NT2/D1 (cell line): ENCODE measurements around the gene DUSP28.

Source experiments
- DNase-seq: peaks from one replicate; pipeline ENCODE4 v3.0.0-alpha.2; 2011; ENCODE audit warnings: low read depth, low spot score
- H3K27me3 ChIP-seq: 2 replicates; pipeline ENCODE4 v1.6.0; 2011; ENCODE audit warnings: mild to moderate bottlenecking; ENCODE audit not compliant: insufficient read length, insufficient read depth
- H3K36me3 ChIP-seq: 2 replicates; pipeline ENCODE4 v1.6.1; 2011; ENCODE audit warnings: mild to moderate bottlenecking, low read length, mixed read lengths; ENCODE audit not compliant: insufficient read depth, insufficient read length
- H3K4me1 ChIP-seq: 2 replicates; pipeline ENCODE4 v1.5.1; 2011; ENCODE audit not compliant: insufficient read depth, insufficient read length
- H3K4me3 ChIP-seq: 2 replicates; pipeline ENCODE4 v1.5.1; 2011; ENCODE audit warnings: low read depth; ENCODE audit not compliant: insufficient read length
- H3K9ac ChIP-seq: 2 replicates; pipeline ENCODE4 v1.6.0; 2011; ENCODE audit warnings: low read depth; ENCODE audit not compliant: insufficient read length
- H3K9me3 ChIP-seq: 2 replicates; pipeline ENCODE4 v1.5.1; 2011; ENCODE audit warnings: mild to moderate bottlenecking, low read length; ENCODE audit not compliant: insufficient read depth
- SUZ12 ChIP-seq: IDR thresholded peaks from 2 replicates; pipeline ENCODE4 v1.6.1; 2011; ENCODE audit not compliant: insufficient read length, insufficient read depth; ENCODE audit errors: extremely low read depth
- YY1 ChIP-seq: IDR thresholded peaks from 2 replicates; pipeline ENCODE4 v1.6.1; 2011; ENCODE audit not compliant: insufficient read length, insufficient read depth
- ZNF274 ChIP-seq: IDR thresholded peaks from 2 replicates; pipeline ENCODE4 v1.6.1; 2011; ENCODE audit warnings: mild to moderate bottlenecking, low read depth, low read length

DUSP28 gene

GRCh38 chr2:240560084-240560479, at the start of gene DUSP28:
TSS of gene DUSP28 (plus strand) at chr2:240560357. CDS start at chr2:240560685, 328 bp downstream.
- TF ChIP-seq SUZ12: no peak
- no peak for TF ChIP-seq YY1
- no peak for TF ChIP-seq ZNF274
- Histone ChIP-seq H3K4me3 (peak within 1 kb of the TSS; percentile 85), H3K27me3 (no peaks in the 10 kb centered on the region), H3K9me3 (no peaks in the 10 kb centered on the region), H3K4me1 (peaks cover 3% of the 10 kb centered on the region), H3K36me3 (peaks cover 35% of the 10 kb centered on the region), H3K9ac (peak within 1 kb of the TSS; percentile 93)
- peak; percentile 57 for DNase-seq

GRCh38 chr2:240510513-240511210, 49.5 kb upstream of the DUSP28 start:
- Histone ChIP-seq H3K9ac (no peak overlapping the region), H3K4me1 (peaks cover 3% of the 10 kb centered on the region), H3K9me3 (no peaks in the 10 kb centered on the region), H3K36me3 (peaks cover 35% of the 10 kb centered on the region), H3K27me3 (no peaks in the 10 kb centered on the region), H3K4me3 (no peak overlapping the region)
- TF ChIP-seq YY1: no peak
- no peak for TF ChIP-seq SUZ12
- no peak for TF ChIP-seq ZNF274
- no peak for DNase-seq

- H3K9ac ChIP-seq: no peak overlapping the region
- no peak for TF ChIP-seq YY1
- no peak for TF ChIP-seq ZNF274
- TF ChIP-seq SUZ12: no peak
- peaks cover 35% of the 10 kb centered on the region for H3K36me3 ChIP-seq
- no peaks in the 10 kb centered on the region for H3K9me3 ChIP-seq
- H3K27me3 ChIP-seq: no peaks in the 10 kb centered on the region
- H3K4me3 ChIP-seq: no peak overlapping the region
- DNase-seq: no peak
- peaks cover 3% of the 10 kb centered on the region for H3K4me1 ChIP-seq
Observed at GRCh38 chr2:240511351-240512108, 48.6 kb upstream of the DUSP28 start.

GRCh38 chr2:240512109-240512485, 48.1 kb upstream of the DUSP28 start:
- TF ChIP-seq ZNF274 (no peak), SUZ12 (no peak), YY1 (no peak)
- no peak for DNase-seq

GRCh38 chr2:240512666-240513535, 47.3 kb upstream of the DUSP28 start:
- H3K4me3 ChIP-seq: no peak overlapping the region
- peaks cover 32% of the 10 kb centered on the region for H3K36me3 ChIP-seq
- H3K9me3 ChIP-seq: no peaks in the 10 kb centered on the region
- H3K9ac ChIP-seq: no peak overlapping the region
- peaks cover 3% of the 10 kb centered on the region for H3K4me1 ChIP-seq
- TF ChIP-seq SUZ12 (no peak), YY1 (no peak), ZNF274 (no peak)
- no peaks in the 10 kb centered on the region for H3K27me3 ChIP-seq
- no peak for DNase-seq

More at GRCh38 chr2:240512109-240512485, 48.1 kb upstream of the DUSP28 start:
- H3K27me3 ChIP-seq: no peaks in the 10 kb centered on the region
- H3K9ac ChIP-seq: no peak overlapping the region
- H3K4me1 ChIP-seq: peaks cover 3% of the 10 kb centered on the region
- peaks cover 35% of the 10 kb centered on the region for H3K36me3 ChIP-seq
- H3K4me3 ChIP-seq: no peak overlapping the region
- no peaks in the 10 kb centered on the region for H3K9me3 ChIP-seq

GRCh38 chr2:240513549-240514287, 46.4 kb upstream of the DUSP28 start:
- TF ChIP-seq YY1 (no peak), SUZ12 (no peak), ZNF274 (no peak)
- Histone ChIP-seq H3K9me3 (peaks cover 6% of the 10 kb centered on the region; the same call in 1 of the 2 replicates), H3K36me3 (peaks cover 37% of the 10 kb centered on the region), H3K4me1 (peaks cover 3% of the 10 kb centered on the region), H3K27me3 (no peaks in the 10 kb centered on the region), H3K4me3 (no peak overlapping the region), H3K9ac (peak overlapping the region; percentile 45)
- peak; percentile 66 for DNase-seq
